ENCODE data around the gene ZNF57.
"Not testable (repeated sequence)": the region's sequence is repeated elsewhere in the genome, so short reads cannot be mapped to it uniquely, and the experiment has no call there.

ZNF57 gene

GRCh38 chr19:2900296-2901252 is at the start of gene ZNF57:
Gene ZNF57 (plus strand): TSS chr19:2900928. CDS start chr19:2901046, 118 bp downstream.
- H3K27me3 Mint-ChIP-seq = no peaks in the 10 kb centered on the region
- H3K27ac Mint-ChIP-seq = peak within 1 kb of the TSS; percentile 92
- H3K4me1 Mint-ChIP-seq (ENCODE audit: low read depth) = peaks cover 11% of the 10 kb centered on the region
- intact Hi-C loops (cut with micrococcal nuclease) = no loop called here
- peaks cover 11% of the 10 kb centered on the region for H3K36me3 Mint-ChIP-seq (ENCODE audit: low read depth)
- peak within 1 kb of the TSS; percentile 98 for H3K4me3 Mint-ChIP-seq
- peaks cover 13% of the 10 kb centered on the region for H3K9me3 Mint-ChIP-seq

DNA sequence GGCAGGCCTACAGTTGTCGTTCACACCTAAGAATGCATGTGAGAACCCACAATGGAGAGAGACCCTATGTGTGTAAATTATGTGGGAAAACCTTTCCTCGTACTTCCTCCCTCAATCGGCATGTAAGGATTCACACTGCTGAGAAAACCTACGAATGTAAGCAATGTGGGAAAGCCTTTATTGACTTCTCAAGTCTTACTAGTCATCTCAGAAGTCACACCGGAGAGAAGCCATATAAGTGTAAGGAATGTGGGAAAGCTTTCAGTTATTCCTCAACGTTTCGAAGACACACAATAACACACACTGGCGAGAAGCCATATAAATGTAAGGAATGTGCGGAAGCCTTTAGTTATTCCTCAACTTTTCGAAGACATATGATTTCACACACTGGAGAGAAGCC is 48.1 kb upstream of the ZNF57 start:
- no peak overlapping the region for H3K4me3 Mint-ChIP-seq
- H3K27me3 Mint-ChIP-seq = no peaks in the 10 kb centered on the region
- no peak overlapping the region for H3K27ac Mint-ChIP-seq
- H3K4me1 Mint-ChIP-seq (ENCODE audit: low read depth) = peaks cover 9% of the 10 kb centered on the region
- peaks cover 81% of the 10 kb centered on the region for H3K9me3 Mint-ChIP-seq
- intact Hi-C loops (cut with micrococcal nuclease) = no loop called here
- peaks cover 78% of the 10 kb centered on the region for H3K36me3 Mint-ChIP-seq (ENCODE audit: low read depth)

GRCh38 chr19:2853015-2853606 is 47.6 kb upstream of the ZNF57 start:
- Mint-ChIP-seq H3K27ac (no peak overlapping the region), H3K27me3 (no peaks in the 10 kb centered on the region), H3K9me3 (peaks cover 81% of the 10 kb centered on the region), H3K4me1 (ENCODE audit: low read depth) (peaks cover 9% of the 10 kb centered on the region), H3K36me3 (ENCODE audit: low read depth) (peaks cover 77% of the 10 kb centered on the region), H3K4me3 (no peak overlapping the region)
- intact Hi-C loops (cut with micrococcal nuclease) = no loop called here

DNA sequence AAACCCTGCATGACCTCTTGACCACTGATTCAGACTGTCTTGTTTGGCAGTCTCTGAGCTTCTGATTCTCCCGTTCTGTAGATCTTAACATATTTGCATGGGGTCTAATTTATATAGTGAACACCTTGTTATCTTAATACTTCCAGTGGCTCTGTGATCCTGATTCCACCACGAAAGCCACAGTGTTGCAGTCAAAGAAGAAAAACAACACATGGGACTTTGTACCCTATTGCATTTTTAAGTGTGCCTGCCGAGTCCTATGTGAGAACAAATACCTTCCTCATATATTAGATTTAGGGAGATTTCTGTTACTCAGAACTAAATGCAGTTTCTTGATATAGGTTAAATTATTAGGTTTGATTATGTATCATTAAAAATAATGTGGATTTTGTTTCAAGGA is 45.9 kb upstream of the ZNF57 start:
- intact Hi-C loops (cut with micrococcal nuclease) = no loop called here
- Mint-ChIP-seq H3K4me3 (no peak overlapping the region), H3K36me3 (ENCODE audit: low read depth) (peaks cover 72% of the 10 kb centered on the region), H3K27me3 (no peaks in the 10 kb centered on the region), H3K9me3 (peaks cover 92% of the 10 kb centered on the region), H3K27ac (no peak overlapping the region), H3K4me1 (ENCODE audit: low read depth) (peaks cover 6% of the 10 kb centered on the region)

DNA sequence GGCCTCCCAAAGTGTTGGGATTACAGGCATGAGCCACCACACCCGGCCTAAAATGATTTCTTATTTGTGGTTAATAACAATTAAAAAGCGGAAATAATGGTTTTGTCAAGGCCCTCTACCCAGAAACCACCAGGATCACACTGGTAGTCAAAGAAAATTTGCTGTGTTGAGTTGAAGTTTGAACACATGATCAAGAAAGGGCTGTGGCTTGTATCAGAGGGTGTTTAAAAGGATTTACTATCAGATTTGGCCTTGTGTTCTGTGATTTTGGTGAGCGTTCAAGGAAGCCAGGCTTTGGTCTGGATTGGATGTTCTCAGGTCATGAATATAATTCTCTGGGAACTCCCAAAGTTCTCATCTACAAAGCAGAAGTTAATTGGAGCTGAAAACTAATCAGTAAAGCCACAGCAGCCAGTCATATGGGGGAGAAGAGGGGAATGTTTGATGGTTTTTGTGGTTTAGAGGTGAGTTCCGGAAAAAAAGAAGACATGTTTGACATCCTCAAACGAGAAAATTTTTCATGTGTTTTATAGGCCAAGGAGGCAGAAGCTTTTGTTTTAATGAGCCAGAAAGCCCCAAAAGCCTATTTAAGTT is 44.2 kb upstream of the ZNF57 start:
- Mint-ChIP-seq H3K27me3 (no peaks in the 10 kb centered on the region), H3K27ac (no peak overlapping the region), H3K36me3 (ENCODE audit: low read depth) (peaks cover 55% of the 10 kb centered on the region), H3K9me3 (peaks cover 81% of the 10 kb centered on the region), H3K4me1 (ENCODE audit: low read depth) (no peaks in the 10 kb centered on the region), H3K4me3 (no peak overlapping the region)
- intact Hi-C loops (cut with micrococcal nuclease) = no loop called here

DNA sequence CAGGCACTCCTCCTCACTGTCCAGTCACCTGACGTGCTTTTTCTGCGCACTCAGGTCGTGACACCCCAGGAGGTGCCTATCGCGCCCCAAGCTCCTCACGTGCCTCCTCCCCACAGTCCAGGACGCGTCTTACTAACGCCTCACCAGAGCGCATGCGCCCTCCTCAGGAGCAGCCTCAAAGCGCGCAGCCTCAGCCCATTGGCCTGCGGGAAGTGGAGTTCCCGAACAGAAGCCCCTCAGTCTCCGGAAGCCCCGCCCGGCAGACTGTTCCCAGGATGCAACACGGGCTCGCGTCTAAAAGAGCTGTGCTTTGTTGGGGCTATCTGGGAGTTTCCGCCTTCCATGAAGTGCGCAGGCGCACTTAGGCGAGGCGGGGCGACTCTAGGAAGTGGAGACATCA is 41.9 kb upstream of the ZNF57 start:
- Mint-ChIP-seq H3K9me3 (peaks cover 58% of the 10 kb centered on the region), H3K27ac (no peak overlapping the region), H3K4me3 (no peak overlapping the region), H3K27me3 (peaks cover 2% of the 10 kb centered on the region), H3K36me3 (ENCODE audit: low read depth) (peaks cover 32% of the 10 kb centered on the region), H3K4me1 (ENCODE audit: low read depth) (peaks cover 7% of the 10 kb centered on the region)
- intact Hi-C loops (cut with micrococcal nuclease) = no loop called here

GRCh38 chr19:2863816-2864215 is 36.9 kb upstream of the ZNF57 start:
- H3K4me1 Mint-ChIP-seq (ENCODE audit: low read depth) = peaks cover 12% of the 10 kb centered on the region
- H3K27ac Mint-ChIP-seq = no peak overlapping the region
- H3K9me3 Mint-ChIP-seq = peaks cover 26% of the 10 kb centered on the region
- no peaks in the 10 kb centered on the region for H3K36me3 Mint-ChIP-seq (ENCODE audit: low read depth)
- H3K4me3 Mint-ChIP-seq = no peak overlapping the region
- H3K27me3 Mint-ChIP-seq = peaks cover 2% of the 10 kb centered on the region
- intact Hi-C loops (cut with micrococcal nuclease) = no loop called here

DNA sequence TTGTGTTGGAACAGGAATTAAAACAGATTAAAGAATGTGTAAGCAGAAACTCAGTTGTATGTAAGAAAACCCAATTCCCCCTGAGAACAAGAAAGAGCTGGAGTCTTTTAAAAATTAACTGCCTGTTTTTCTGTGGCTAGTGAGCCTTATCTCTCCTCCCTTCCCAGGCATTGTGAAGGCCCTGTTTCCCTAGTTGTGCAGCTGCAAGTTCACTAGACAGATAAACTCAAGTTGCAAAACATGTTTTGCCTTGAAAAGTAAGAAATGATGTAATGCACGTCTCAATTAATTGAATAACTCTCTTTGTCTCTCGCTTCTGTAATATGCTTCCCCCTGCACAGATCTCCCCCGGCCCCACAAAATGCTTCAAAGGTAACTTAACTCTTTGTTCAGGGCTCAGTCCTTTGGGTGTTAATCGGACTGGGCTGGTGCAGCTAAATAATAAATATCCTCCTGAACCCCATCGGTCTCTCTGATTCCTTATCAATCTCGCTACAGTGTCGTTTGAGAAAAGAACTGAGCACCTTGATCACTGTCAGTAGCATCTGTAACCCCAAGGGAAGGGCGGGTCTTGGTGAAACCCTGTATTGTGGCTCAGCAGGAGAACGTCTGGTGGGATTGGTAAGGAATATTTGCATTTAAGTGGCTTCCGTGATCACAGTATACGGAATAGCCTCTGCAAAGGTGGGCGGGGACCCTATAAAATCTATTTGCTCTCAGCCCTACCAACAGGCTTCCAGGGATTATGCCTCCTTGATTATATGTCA is 35.2 kb upstream of the ZNF57 start:
- H3K36me3 Mint-ChIP-seq (ENCODE audit: low read depth) = no peaks in the 10 kb centered on the region
- intact Hi-C loops (cut with micrococcal nuclease) = no loop called here
- H3K4me1 Mint-ChIP-seq (ENCODE audit: low read depth) = peaks cover 12% of the 10 kb centered on the region
- H3K27me3 Mint-ChIP-seq = peaks cover 2% of the 10 kb centered on the region
- peaks cover 10% of the 10 kb centered on the region for H3K9me3 Mint-ChIP-seq
- H3K4me3 Mint-ChIP-seq = no peak overlapping the region
- H3K27ac Mint-ChIP-seq = no peak overlapping the region

GRCh38 chr19:2866495-2867024 is 34.2 kb upstream of the ZNF57 start:
- no peaks in the 10 kb centered on the region for H3K36me3 Mint-ChIP-seq (ENCODE audit: low read depth)
- peaks cover 12% of the 10 kb centered on the region for H3K4me1 Mint-ChIP-seq (ENCODE audit: low read depth)
- intact Hi-C loops (cut with micrococcal nuclease) = no loop called here
- peaks cover 2% of the 10 kb centered on the region for H3K27me3 Mint-ChIP-seq
- H3K9me3 Mint-ChIP-seq = peaks cover 15% of the 10 kb centered on the region
- H3K4me3 Mint-ChIP-seq = no peak overlapping the region
- no peak overlapping the region for H3K27ac Mint-ChIP-seq

- Mint-ChIP-seq H3K4me1 (ENCODE audit: low read depth) (peaks cover 10% of the 10 kb centered on the region), H3K27me3 (peaks cover 2% of the 10 kb centered on the region), H3K4me3 (no peak within 1 kb of the TSS), H3K9me3 (peaks cover 20% of the 10 kb centered on the region), H3K36me3 (ENCODE audit: low read depth) (no peaks in the 10 kb centered on the region), H3K27ac (no peak within 1 kb of the TSS)
- intact Hi-C loops (cut with micrococcal nuclease) = no loop called here
Measured at GRCh38 chr19:2867025-2867991, 33.4 kb upstream of the ZNF57 start, which contains the start of gene ZNF556. Gene ZNF556 (plus strand): TSS chr19:2867335. CDS start chr19:2867422, 87 bp downstream.

DNA sequence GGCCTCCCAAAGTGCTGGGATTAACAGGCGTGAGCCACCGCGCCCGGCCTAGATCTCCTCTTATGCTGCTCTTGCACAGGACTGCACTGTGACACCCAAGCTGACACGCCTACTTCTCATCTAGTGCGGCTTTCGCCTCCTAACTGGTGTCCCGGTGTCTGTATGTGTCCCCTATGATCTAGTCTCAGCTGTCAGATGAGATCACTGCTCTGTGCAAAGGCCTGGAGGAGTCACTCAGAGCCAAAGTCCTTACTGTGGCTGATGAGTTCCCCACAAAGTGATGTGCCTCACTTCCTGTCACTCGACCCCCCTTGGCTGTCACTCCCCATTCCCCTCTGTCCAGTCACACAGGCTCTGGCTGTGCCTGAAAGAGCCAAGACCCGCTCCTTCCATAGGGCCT is 31.1 kb upstream of the ZNF57 start:
- peaks cover 5% of the 10 kb centered on the region for H3K4me1 Mint-ChIP-seq (ENCODE audit: low read depth)
- H3K9me3 Mint-ChIP-seq = peaks cover 20% of the 10 kb centered on the region
- H3K4me3 Mint-ChIP-seq = no peak overlapping the region
- no peak overlapping the region for H3K27ac Mint-ChIP-seq
- no peaks in the 10 kb centered on the region for H3K27me3 Mint-ChIP-seq
- intact Hi-C loops (cut with micrococcal nuclease) = no loop called here
- no peaks in the 10 kb centered on the region for H3K36me3 Mint-ChIP-seq (ENCODE audit: low read depth)

DNA sequence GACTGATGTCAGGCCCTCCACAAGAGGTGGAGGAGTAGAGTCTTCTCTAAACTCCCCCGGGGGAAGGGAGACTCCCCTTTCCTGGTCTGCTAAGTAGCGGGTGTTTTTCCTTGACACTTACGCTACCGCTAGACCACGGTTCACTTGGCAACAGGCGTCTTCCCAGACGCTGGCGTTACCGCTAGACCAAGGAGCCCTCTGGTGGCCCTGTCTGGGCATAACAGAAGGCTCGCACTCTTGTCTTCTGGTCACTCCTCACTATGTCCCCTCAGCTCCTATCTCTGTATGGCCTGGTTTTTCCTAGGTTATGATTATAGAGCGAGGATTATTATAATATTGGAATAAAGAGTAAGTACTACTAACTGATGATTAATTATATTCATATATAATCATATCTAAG is 28.6 kb upstream of the ZNF57 start:
- H3K4me3 Mint-ChIP-seq; H3K27me3 Mint-ChIP-seq; H3K27ac Mint-ChIP-seq; H3K4me1 Mint-ChIP-seq (ENCODE audit: low read depth); H3K36me3 Mint-ChIP-seq (ENCODE audit: low read depth): not testable (repeated sequence)
- intact Hi-C loops (cut with micrococcal nuclease) = loop anchor here (2.0 kb wide), 1 partner anchor 223 kb away; no protein-coding TSS in a partner anchor
- H3K9me3 Mint-ChIP-seq = peaks cover 16% of the 10 kb centered on the region

Measured in dendritic cell treated with granulocyte-macrophage colony-stimulating factor and Interleukin-4, amounts not matched to agents 40 ng/mL and 50 ng/mL, for 4 days (primary cell).